ENCODE data around the gene SAA4. TPM values are rescaled to one million over a fixed set of nuclear protein-coding genes. Genes with fewer than 3 reads are reported as not detected.

SAA4 gene, protein sequence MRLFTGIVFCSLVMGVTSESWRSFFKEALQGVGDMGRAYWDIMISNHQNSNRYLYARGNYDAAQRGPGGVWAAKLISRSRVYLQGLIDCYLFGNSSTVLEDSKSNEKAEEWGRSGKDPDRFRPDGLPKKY
- total RNA-seq = not detected

DNA sequence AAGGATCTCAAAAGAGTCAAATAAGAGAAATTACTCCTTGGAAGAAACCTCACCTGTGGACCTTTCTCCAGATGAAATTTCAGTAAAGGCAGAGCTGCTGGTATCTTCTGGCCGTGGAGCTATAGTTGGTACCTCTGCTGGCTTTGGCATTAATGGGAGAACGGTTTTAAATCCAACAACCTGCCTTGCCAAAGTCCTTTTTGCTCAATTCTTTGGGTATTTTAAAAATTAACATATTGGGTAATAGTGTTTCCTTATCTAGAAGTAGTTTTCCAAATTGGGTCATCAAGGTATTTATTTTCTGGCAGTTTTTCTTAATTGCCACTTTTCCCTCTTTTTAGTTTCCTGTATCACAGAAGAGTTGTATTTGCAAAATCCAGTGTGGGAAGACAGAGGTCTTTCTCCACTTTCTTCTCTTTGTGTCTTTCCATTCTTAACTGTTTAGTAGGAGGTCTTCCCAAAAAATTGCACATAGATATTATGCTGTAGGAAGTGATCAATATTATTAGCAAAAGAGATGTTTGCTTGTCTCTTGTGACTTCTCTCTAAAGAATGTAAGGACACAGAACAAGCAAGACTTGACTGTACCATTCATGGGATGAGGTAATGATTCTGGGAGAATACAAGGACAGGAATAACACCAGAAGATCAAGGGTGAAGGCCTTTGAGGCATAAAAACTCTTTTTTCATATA lies at the start of gene SAA4:
TSS of gene SAA4 (minus strand) at position 139 of the 693 bp plus-strand sequence. CDS start 876 bp downstream, outside the sequence.

DNA sequence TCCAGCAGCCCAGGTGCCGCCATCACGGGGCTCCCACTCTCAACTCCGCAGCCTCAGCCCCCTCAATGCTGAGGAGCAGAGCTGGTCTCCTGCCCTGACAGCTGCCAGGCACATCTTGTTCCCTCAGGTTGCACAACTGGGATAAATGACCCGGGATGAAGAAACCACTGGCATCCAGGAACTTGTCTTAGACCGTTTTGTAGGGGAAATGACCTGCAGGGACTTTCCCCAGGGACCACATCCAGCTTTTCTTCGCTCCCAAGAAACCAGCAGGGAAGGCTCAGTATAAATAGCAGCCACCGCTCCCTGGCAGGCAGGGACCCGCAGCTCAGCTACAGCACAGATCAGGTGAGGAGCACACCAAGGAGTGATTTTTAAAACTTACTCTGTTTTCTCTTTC lies 29.3 kb upstream of the SAA4 start, which contains the start of gene SAA1:
TSS of gene SAA1 (plus strand) at position 316 of the 400 bp plus-strand sequence. CDS start 624 bp downstream, outside the sequence.

DNA sequence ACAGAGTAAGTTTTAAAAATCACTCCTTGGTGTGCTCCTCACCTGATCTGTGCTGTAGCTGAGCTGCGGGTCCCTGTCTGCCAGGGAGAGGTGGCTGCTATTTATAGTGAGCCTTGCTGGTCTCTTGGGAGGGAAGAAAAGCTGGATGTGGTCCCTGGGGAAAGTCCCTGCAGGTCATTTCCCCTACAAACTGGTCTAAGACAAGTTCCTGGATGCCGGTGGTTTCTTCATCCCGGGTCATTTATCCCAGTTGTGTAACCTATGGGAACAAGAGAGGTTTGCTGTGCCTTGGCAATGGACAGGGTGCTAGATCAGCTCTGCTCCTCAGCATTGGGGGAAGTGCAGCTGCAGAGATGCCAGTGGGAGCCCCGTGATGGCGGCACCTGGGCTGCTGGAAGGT lies 12.0 kb upstream of the SAA4 start, which contains the start of gene SAA2:
TSS of gene SAA2 (minus strand) at position 108 of the 400 bp plus-strand sequence. CDS start 657 bp downstream, outside the sequence.

Small RNAs within 50 kb of the gene (small RNA-seq; reads per million reads assigned to genes)
- gene RNA5SP333 = not detected
- not detected for gene RNA5SP334

Other genes starting within 250 kb of the SAA4 start
- gene SERGEF, start 223.8 kb downstream of the SAA4 start, total RNA-seq = 60.0 TPM
- 0.69 TPM for gene TPH1, start 190.5 kb downstream of the SAA4 start, total RNA-seq
- gene SAAL1, start 130.7 kb downstream of the SAA4 start, total RNA-seq = 26.5 TPM
- gene MRGPRX3, start 104.2 kb downstream of the SAA4 start, total RNA-seq = not detected
- gene MRGPRX4, start 64.0 kb downstream of the SAA4 start, total RNA-seq = not detected
- not detected for gene SAA2, start 11.9 kb upstream of the SAA4 start, total RNA-seq
- not detected for gene SAA1, start 29.5 kb upstream of the SAA4 start, total RNA-seq
- gene HPS5, start 85.3 kb upstream of the SAA4 start, total RNA-seq = 117 TPM
- gene GTF2H1, start 85.8 kb upstream of the SAA4 start, total RNA-seq = 63.4 TPM
- 196 TPM for gene LDHA, start 157.8 kb upstream of the SAA4 start, total RNA-seq
- not detected for gene LDHC, start 175.5 kb upstream of the SAA4 start, total RNA-seq
- gene LDHAL6A, start 219.1 kb upstream of the SAA4 start, total RNA-seq = 0.46 TPM